Right lobe of liver (tissue), 6 donors: Measurements from ENCODE around the gene GOLGA1. TPM values are rescaled to one million over a fixed set of nuclear protein-coding genes. Genes with fewer than 3 reads are reported as not detected.

Experiments used
- ATAC-seq, 4 donors: fragments of 200-7000 bp; cut with Tn5 transposase; one replicate each; pipeline ENCODE4 v1.9.1; 2020; ENCODE audit warnings: mild to moderate bottlenecking in 4 of 4, moderate library complexity in 4 of 4
- DNase-seq, 3 donors: peaks; one replicate each; pipeline ENCODE4 v3.0.0-alpha.2; 2020
- H3K27ac ChIP-seq, 3 donors: fragments of 200-600 bp; one replicate each; pipeline ENCODE4 v1.8.0; 2022
- H3K27me3 ChIP-seq, 2 donors: fragments of 200-600 bp; one replicate each; pipeline ENCODE4 v1.8.0; 2022
- H3K36me3 ChIP-seq, 4 donors: fragments of 200-600 bp; sonication (generic) in 1 of 4; one replicate each; pipeline versions ENCODE4 v1.5.1 to v1.8.0; 2017 to 2022; ENCODE audit warnings: control low read depth in 1 of 4
- H3K4me1 ChIP-seq, 4 donors: fragments of 200-600 bp; sonication (generic) in 1 of 4; one replicate each; pipeline versions ENCODE4 v1.5.1 to v1.8.0; 2017 to 2022; ENCODE audit warnings: control low read depth in 1 of 4
- H3K4me3 ChIP-seq, 3 donors: fragments of 200-600 bp; one replicate each; pipeline ENCODE4 v1.8.0; 2022
- H3K9me3 ChIP-seq, 4 donors: fragments of 200-600 bp; sonication (generic) in 1 of 4; one replicate each; pipeline versions ENCODE4 v1.5.1 to v1.8.0; 2017 to 2022; ENCODE audit warnings: control low read depth in 1 of 4
- CTCF ChIP-seq, 4 donors: fragments of 200-600 bp in 3 of 4; fragments of 450-650 bp in 1 of 4; IDR thresholded peaks; one replicate each; pipeline versions ENCODE4 v1.5.1 to v1.8.0; 2016 to 2022; ENCODE audit warnings: antibody characterized with exemption in 4 of 4, mild to moderate bottlenecking in 2 of 4
- POLR2A ChIP-seq: fragments of 450-650 bp; IDR thresholded peaks from one replicate; pipeline ENCODE4 v1.6.1; 2017; ENCODE audit warnings: antibody characterized with exemption, mild to moderate bottlenecking
- WGBS: methylation state at CpG from one replicate; pipeline ENCODE4 v1.1.6; 2018; ENCODE audit warnings: low coverage, low lambda C conversion rate; ENCODE audit not compliant: insufficient coverage; ENCODE audit errors: missing lambda C conversion rate; 5-methylcytosine and 5-hydroxymethylcytosine counted together
- intact Hi-C, 2 donors: fragments of 100-400 bp; cut with DNase I; formaldehyde crosslinking; loops; one replicate each; pipeline versions ENCODE4 v1.11.2 to v1.14.1; 2022
- total RNA-seq, 6 experiments: library from RNA; depleted of rRNA in 2 of 6; stranded (reverse); fragments of >200 nt in 2 of 6; fragmentation: NEBNext Ultra II Directional in 3 of 6; extraction: Animal tissue kit (Norgen Biotek cat#: 25700) in 3 of 6; gene quantifications; one replicate each; pipeline versions ENCODE4 v1.1.0 to v1.2.4, GENCODE V29; 2016 to 2023
- donor health status: DM: no; HTN: yes; CAD: no.
- donor health status: DM: no; HTN: no; CAD: no.
- donor health status: DM: no; HTN: no; CAD: no.
- donor health status: DM: no; HTN: yes; CAD: no.
- donor health status: DM: no; HTN: yes; CAD: no.

The GOLGA1 gene
- total RNA-seq, 6 experiments from 2014 or later: 10.2 to 16.2 (median 12.5) TPM

DNA sequence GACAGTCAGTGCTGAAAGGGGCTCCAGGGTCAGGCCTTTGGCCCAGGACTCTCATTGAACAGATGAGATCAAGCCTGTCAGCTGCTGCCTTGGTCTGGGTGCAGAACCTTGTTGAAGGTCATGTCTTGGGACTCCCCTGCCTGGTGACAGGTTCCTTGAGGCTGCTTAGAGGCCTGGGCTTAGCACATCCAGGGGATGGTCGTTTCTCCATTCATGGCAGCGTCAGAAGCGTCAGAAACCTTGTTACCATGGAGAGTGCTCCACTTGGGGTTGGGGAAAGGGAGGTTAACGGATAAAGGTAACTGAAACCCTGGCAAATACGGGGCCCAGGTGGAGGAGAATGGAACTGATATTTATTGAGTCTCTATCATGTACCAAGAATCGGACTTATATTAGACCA is 70.2 kb downstream of the GOLGA1 start:
- H3K36me3 ChIP-seq: peaks cover 0 to 21% (median 10%) of the 10 kb centered on the region in 4 donors
- H3K4me1 ChIP-seq: peaks cover 0 to 33% (median 7%) of the 10 kb centered on the region in 4 donors
- DNase-seq: no peak
- peak overlapping the region; percentile 67 to 92 (median 79) for H3K27ac ChIP-seq
- H3K9me3 ChIP-seq: no peaks in the 10 kb centered on the region
- WGBS: 66% methylated on average over 3 of the region's 6 CpGs
- H3K4me3 ChIP-seq: peak overlapping the region; percentile 76 to 98 (median 85)
- intact Hi-C loops: no loop called here
- TF ChIP-seq CTCF (IDR thresholded peaks at IDR 0.05): no peak
- no peak for ATAC-seq
- no peaks in the 10 kb centered on the region for H3K27me3 ChIP-seq

DNA sequence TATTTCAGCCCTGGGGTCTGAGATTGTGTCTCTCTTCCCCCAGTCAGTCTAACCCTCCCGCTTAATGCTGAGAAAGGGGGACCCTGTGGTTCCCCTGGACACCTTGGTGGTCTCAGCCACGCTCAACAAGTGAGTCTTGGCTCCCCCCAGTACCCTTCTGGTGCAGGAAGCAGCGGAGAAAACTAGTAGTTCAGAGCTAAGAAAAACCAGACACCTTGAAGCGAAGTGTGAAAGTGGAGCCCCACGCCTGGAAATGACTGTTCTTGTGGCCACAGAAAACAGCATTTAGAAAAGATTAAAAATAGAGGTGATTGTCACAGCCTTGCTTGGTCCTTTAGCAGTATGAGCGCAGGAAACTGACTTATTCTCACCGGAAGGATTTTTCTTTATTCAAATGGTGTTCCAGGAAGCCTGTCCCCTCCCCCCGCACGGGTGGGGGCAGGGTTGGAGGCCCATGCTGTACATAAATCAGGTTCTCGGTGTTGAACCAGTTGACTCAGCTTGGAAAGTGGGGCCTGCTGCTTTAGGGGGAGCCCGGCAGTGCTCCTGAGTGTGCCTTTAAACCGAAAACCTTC is 70.8 kb downstream of the GOLGA1 start:
- DNase-seq (peak in 2 of 3 donors; percentile 63 to 65), ATAC-seq (peak; percentile 17 to 50 (median 24))
- TF ChIP-seq POLR2A (peak; percentile 39), CTCF (IDR thresholded peaks at IDR 0.05) (no peak)

DNA sequence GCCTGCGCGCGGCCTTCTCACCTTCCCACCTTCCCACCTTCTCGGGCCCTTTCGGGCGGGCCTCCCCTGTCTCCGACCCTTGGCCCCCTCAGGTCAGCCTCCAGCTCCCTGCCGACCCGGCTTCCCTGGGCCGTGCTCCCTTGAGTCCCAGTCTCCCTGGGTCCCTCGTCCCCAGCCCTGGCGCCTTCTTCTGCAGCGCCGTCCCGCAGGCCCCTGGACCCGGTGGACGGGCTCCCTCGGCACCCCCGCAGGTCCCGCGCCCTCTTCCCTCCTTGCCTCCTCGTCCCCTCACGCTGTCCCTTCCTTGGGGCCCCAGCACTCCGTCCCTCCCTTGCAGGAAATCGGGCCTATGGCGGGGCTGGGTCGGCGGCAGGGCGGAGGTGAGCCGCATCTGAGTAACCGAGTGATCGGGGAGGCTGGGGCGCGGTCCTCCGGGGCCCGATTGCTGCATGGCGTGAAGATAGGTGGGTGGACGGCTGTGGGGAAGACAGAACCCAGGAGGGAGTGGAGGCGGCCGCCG is 71.4 kb downstream of the GOLGA1 start:
- TF ChIP-seq POLR2A: no peak
- TF ChIP-seq CTCF (IDR thresholded peaks at IDR 0.05): no peak
- Histone ChIP-seq H3K27me3 (no peaks in the 10 kb centered on the region), H3K27ac (peak overlapping the region; percentile 67 to 92 (median 79)), H3K4me1 (peaks cover 0 to 24% (median 7%) of the 10 kb centered on the region in 4 donors), H3K36me3 (peaks cover 0 to 9% (median 4%) of the 10 kb centered on the region in 4 donors), H3K4me3 (peak overlapping the region; percentile 76 to 98 (median 85)), H3K9me3 (no peaks in the 10 kb centered on the region)
- under 1% methylated on average over 26 of the region's 41 CpGs for WGBS
- DNase-seq: peak in 2 of 3 donors; percentile 43 to 54
- ATAC-seq: peak; percentile 14 to 35 (median 29)
- intact Hi-C loops: no loop called here

More for the DNA sequence above, 70.8 kb downstream of the GOLGA1 start:
- peak overlapping the region; percentile 67 to 92 (median 79) for H3K27ac ChIP-seq
- WGBS: 6% methylated on average over 11 of the region's 12 CpGs
- peaks cover 0 to 26% (median 7%) of the 10 kb centered on the region in 4 donors for H3K4me1 ChIP-seq
- intact Hi-C loops: no loop called here
- no peaks in the 10 kb centered on the region for H3K9me3 ChIP-seq
- peak overlapping the region; percentile 76 to 98 (median 85) for H3K4me3 ChIP-seq
- H3K27me3 ChIP-seq: no peaks in the 10 kb centered on the region
- H3K36me3 ChIP-seq: peaks cover 0 to 14% (median 7%) of the 10 kb centered on the region in 4 donors

DNA sequence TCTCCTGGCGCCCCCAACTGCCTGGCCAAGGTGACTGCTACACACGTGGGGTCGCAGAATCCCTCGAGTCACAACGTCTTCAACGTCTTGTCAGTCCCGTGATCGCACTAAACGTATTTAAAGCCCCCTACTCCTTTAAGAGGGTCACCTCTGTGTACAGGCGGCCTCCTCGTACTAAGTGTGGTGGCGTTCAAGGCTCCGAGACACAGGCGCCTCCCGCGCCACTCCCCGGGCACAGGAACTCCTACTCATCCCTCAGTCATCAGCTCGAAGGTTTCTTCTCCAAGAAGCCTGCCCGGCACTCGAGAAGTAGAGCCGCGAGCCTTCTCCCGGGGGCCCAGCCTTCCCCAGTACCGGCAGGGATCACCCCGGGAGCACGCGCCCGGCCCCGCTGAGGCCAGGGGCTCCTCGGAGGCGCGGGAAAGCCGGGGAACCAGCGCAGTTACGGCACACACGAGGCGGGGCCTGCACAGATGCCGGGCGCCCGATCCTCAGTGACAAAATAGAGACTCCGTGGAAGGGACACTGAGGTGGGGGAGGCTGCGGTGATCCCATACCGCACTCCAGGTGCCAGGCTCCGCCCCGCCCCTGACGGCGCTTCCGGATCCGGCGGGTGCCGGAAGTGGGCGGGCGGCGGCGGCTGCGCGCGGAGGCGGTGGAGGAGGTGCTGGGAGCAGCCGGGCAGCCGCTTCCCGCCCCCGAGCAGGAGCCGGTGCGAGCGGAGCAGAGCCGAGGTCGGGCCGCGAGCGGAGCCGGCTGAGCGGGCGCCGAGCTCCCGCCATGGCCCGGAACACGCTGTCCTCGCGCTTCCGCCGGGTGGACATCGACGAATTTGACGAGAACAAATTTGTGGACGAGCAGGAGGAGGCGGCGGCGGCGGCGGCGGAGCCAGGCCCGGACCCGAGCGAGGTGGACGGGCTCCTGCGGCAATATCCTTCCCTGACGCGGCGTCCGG is 72.1 kb downstream of the GOLGA1 start:
- Histone ChIP-seq H3K27me3 (no peaks in the 10 kb centered on the region), H3K9me3 (no peaks in the 10 kb centered on the region), H3K36me3 (peaks cover 0 to 3% (median under 1%) of the 10 kb centered on the region in 4 donors), H3K4me3 (peak overlapping the region; percentile 76 to 98 (median 85)), H3K4me1 (peaks cover 0 to 24% (median 7%) of the 10 kb centered on the region in 4 donors), H3K27ac (peak overlapping the region; percentile 67 to 92 (median 79))
- DNase-seq (peak; percentile 92 to 93 (median 93)), ATAC-seq (peak; percentile 92 to 97 (median 94))
- WGBS: 0% methylated on average over 10 of the region's 101 CpGs
- intact Hi-C loops: no loop called here
- no peak for TF ChIP-seq CTCF (IDR thresholded peaks at IDR 0.05)
- peak; percentile 97 for TF ChIP-seq POLR2A
